GM19099 (cell line): ENCODE measurements around the gene PYY.

ENCODE experiments used
- POLR2A ChIP-seq: IDR thresholded peaks from 3 replicates; pipeline ENCODE4 v1.6.1; 2011; ENCODE audit warnings: low read depth; ENCODE audit not compliant: insufficient read length; ENCODE audit errors: extremely low read depth

Gene PYY

DNA sequence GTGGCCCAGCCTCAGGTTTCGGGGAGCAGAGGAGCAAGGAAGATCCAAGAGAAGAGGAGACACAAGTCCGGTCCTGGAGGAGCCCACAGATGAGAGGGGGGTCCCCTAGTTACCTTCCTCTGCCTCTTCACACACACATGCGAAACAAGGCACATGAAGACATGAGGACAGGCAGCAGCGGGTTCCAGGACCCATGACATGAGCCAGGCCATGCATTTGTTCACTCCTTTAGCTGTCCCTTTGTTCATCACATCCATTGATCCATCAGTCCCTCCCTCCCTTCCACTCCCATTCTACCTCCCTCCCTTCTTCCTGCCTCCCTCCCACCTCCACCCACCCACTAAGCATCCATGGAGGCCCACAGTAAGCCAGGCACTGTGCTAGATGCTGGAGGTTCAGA lies 20.8 kb downstream of the PYY start:
- no peak for TF ChIP-seq POLR2A

DNA sequence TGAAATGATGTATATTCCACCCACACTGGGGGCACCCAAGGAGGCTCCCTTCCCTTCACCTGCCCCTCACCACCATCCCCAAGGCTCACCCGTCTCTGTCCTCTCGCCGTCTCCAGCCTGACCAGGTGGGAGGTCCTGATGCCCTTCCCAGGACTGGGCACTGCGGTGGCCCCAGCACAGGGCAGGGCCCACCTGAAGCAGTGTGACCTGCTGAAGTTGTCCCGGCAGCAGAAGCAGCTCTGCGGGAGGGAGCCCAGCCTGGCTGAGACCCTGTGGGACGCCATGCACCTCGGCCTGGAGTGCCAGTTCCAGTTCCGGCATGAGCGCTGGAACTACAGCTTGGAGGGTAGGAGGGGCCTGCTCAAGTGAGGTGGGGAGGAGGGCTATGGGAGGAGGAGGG lies 21.4 kb downstream of the PYY start:
- TF ChIP-seq POLR2A, result no peak

DNA sequence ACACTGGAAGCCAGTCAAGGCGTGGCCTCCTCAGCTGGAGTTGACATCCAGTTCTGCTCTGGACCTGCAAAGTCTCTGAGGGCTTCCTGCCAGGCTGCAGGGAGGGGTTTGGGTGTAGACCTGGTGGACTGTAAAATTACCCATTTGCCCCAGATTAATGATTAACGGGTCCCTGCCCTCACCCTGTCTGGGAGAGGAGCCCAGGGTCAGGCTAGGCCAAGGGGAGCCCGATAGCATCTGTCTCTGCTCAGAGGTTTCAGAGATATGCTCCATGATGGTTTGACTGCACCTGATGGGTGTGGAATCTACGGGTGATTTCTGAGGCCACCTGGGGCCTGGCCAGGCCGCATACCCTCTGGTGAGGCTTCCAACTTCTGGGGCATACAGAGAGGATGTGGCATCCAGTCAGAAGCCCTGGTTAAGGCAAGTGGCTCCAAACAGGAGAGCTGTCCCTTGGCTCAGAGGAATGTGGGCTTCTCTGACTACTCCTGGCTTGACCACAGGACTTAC lies 22.6 kb downstream of the PYY start:
- TF ChIP-seq POLR2A, result no peak

DNA sequence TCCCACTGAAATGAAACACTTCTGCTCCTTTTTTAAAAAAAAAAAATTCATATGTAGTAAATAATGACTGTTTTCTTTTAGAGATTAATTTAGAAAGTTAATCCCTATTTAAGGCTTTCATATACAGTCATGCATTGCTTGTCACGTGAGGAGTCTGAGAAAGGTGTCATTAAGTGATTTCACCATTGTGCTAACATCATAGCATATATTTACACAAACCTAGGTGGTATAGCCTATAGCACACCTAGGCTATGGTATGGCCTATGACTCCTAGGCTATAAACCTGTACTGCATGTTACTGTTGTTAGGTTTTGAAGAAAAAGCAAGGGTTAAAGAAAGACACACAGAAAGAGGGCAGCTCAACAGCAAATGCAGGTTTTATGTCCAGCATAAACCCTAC lies 25.1 kb downstream of the PYY start:
- no peak for TF ChIP-seq POLR2A

DNA sequence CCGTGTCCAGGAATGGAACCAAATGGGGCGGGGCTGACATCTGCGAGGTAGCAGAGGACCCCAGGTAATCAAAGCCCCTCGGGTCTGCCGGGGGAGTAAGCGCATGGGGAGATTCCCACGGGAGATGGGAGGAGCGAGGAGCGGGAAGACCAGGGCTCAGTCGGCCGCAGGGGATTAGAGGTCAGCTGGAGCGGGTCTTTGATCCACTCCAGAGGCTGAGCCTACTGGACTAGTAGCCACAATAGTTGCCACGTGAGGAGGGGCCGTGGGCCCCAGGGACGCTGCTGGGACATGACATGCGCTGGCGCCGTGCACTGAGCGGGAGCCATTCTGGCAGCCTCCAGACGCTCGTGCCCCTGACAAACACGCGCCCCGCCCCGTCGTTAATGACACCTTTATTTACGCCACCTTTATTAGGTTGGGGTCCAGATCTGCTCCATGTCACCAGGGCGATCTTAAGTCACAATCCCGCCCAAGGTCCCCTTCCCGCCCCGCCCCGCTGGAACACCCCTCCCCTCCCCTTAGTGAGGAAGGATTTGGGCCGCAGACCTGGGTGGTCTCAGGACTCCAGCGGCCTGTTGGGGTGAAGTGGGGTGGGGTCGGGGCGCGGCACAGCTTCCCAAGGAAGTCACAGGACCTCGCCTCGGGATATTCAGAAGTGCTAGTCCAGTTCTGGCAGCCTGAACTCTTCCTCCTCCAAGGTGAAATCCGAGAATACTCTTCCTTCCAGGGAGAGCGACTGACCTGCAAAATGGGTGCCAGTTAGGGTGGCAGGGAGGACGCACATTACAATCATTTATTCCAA lies 26.5 kb downstream of the PYY start:
- TF ChIP-seq POLR2A, result no peak

DNA sequence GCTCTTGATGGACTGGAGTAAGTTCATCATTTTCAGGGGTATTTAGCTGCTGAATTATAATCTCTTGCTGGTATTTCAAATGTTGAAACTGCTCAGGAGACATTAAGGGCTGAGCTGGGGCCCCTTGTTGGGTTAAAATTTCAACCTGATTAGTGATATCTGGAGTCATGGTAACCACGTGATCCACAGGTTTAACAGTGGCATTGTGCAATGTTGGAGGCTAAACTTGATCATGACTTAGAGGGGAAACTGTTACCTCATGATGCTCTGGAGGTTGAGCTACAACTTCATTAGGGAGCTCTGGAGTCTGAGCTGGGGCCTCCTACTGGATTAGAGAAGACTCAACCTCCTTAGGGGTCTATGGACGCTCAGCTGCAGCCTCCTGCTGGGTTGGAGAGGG lies 29.2 kb downstream of the PYY start:
- TF ChIP-seq POLR2A, result no peak

DNA sequence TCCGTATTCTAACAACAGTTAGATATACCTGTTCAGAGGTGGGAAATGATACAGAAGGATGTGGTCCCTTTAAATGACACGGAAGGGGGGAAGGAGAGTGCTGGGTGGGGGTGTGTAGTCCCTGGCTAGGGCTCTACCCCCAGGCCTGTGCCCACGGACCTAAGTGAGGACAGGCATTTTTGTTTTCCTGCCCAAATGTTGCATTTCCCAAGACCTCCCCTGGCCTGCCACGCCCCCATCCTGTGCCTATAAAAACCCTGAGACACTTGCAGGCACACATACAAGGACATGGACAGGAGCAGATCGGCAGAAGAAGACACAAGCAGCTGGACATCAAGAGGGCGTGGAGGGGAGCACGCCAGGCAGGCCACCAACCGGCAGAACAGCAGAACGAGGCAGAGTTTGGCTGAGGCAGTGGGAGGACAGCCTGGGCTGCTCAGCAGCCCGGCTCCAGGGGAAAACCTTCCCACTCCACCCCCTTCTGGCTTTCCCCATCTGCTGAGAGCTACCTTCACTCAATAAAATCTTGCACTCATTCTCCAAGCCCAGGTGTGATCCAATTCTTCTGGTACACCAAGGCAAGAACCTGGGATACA lies 33.1 kb downstream of the PYY start:
- no peak for TF ChIP-seq POLR2A

DNA sequence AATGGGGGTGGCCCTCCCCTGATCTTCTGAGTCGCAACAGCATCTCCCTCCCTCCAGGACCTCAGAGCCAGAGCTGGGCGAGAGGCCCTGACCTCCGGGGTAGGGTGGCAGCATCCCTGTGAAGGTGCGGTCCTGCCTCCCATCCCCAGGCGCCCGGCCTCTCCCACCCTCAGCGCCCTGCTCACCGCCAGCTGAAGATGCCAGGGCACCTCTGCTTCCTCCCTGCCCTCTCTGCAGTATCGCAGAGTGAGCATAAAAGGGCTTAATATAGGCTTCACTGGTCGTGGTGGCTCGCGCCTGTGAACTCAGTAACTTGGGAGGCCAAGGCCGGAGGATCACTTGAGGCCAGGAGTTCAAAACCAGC lies 35.7 kb downstream of the PYY start:
- TF ChIP-seq POLR2A, result no peak

DNA sequence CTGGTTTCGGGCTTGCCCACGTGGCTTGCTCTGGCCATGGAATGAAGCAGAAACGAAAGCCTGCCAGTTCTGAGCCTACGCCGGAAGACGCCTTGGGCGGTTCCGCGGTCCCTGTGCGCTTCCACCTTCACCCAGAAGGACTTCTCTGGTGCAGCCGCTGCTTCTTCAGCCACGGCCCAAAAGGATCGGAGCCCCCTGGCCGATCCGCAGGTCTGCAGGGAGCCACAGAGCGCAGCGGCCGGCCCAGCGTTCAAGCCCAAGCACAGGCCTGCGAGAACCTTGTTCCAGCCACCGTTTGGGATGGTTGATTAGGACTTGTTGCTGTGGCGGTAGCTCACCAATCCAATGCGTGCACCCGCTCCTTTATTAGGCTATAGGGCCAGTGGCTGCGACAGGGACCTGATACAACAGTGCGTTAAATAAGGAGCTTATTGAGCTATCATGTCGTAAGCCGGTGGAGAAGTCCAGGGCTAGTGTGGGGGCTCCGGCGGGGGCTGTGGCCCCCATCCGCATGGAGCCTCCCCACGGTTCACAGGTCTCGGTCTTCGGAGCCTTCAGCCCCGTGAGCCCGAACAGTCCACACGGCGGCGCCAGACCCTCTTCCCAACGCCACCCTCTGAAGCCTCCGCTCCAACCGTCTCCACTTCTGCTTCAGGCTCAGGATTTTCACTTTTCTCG lies 36.3 kb downstream of the PYY start:
- peak; percentile 59 for TF ChIP-seq POLR2A

DNA sequence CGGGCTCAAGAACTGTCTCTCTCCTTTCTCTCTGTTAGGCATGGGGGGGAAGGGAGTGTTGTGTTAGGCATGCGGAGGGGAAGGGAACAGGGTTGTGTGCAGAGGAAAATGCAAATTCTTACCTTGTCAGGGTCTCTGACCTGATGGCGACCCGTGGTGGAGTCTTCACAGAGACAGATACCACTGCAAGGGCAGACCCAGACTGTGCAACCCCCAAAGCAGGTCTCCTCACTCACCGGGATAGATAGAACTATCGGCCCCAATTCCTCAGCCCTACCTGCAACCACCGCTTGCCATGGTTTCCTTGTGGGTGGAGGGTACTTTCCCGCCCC lies 36.8 kb downstream of the PYY start:
- no peak for TF ChIP-seq POLR2A

DNA sequence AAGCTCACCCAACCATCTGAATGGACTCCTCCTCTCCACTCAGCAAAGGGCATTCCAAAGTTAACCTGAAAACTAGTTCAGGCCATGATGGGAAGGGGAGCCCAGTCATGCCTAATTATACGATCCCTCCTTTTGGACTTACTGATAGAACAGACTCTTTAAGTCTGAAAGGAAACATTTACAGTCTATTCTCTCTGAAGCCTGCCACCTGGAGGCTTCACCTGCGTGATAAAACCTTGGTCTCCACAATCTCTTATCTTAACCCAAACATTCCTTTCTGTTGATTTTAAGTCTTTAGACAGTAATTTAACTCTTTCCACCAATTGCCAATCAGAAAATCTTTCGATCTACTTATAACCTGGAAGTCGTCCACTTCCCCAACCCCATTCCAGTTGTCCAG lies 37.4 kb downstream of the PYY start:
- no peak for TF ChIP-seq POLR2A

DNA sequence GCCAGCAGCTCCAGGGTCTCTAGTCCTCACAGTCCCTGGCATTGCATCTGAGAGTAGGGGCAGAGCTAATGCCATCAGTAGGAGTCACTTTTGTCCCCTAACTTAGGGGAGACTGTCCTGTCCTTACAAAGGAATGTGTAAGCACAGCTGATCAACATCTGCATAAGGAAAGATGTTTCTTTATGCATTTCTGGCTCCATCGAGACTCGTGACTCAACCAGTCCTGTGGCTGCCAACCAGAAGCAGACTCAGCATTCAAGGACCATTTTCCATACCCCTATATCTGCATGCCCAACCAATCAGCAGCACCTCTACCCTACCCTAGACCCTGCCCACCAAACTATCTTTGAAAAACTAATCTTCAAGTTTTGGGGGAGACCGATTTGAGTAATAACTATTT lies 38.2 kb downstream of the PYY start:
- no peak for TF ChIP-seq POLR2A

DNA sequence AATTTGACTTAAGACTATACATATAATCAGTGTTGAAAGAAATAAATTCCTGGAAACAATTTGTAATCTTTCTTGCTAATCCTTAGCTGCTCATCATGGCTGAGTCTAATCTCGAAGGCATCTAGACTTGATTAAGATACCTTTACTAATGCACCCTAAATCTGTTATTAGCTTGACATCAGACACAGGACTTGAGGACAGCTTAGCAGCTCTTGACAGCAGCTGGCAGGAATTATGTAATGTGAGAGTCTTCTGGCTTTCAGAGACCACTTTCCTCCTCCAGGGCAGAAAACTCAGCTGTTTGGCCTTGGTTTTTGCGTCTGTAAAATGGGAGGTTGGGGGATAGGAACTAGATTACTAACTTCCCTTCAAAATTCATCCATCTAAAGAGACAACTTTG lies 39.3 kb downstream of the PYY start:
- no peak for TF ChIP-seq POLR2A

DNA sequence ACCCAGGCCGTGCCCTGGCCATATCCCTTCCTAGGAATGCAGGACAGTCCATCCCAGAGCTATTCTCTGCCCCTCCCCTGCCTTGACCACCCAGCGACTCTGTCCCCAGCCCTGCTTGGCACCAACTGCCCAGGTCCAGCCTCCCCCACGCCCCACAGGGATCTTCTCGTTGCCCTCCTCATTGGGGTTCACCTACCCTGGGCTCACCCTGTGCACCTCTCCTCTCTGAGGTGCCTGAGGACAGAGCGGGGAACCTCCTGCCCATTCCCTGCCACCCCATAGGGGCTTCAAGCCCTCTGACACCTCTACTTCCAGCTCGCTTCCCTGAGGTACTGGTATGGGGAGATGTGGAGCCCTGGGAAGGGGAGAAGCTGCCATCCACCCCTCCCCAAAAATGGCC lies 40.2 kb downstream of the PYY start:
- no peak for TF ChIP-seq POLR2A

DNA sequence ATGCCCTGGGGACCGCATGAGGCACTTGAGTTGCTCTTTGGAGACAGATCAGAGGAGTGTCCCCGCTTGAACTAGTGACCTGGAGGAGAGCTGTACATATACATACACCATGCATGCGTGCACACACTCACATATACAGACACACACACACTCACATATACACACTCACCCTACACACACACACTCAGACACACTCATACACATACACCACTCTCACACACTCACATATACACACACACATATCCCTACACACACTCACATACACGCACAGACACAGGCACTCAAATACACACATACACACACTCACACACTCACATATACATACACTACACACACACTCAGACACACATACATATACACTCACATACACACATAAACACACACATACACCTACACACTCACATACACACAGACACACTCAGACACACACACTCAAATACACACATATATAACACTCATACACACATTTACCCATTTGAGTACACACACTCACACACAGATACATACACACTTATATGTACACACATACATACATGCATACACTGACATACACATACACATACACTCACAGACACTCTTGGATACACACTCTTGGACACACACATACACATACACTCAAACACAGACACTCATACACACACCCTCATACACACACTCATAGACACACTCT lies 41.0 kb downstream of the PYY start:
- no peak for TF ChIP-seq POLR2A

DNA sequence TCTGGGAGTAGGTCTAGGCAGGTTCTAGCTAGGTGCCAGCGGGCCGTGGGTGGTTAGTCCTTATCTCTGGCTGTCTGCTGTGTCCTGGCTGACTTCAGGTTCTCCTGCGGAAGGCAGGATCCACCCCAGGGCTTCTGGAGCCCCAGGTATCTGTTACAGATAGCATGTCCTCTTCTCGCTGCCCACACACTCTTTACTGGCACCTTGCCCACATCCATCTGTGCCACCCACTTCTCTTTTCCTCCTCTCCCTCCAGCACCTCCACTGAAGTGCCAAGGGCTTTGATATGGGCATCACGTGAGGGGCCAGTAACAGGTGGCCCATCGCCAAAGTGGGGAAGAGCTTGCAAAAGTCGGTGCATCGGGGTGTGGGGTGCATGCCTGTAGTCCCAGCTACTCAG lies 41.8 kb downstream of the PYY start:
- TF ChIP-seq POLR2A, result no peak

DNA sequence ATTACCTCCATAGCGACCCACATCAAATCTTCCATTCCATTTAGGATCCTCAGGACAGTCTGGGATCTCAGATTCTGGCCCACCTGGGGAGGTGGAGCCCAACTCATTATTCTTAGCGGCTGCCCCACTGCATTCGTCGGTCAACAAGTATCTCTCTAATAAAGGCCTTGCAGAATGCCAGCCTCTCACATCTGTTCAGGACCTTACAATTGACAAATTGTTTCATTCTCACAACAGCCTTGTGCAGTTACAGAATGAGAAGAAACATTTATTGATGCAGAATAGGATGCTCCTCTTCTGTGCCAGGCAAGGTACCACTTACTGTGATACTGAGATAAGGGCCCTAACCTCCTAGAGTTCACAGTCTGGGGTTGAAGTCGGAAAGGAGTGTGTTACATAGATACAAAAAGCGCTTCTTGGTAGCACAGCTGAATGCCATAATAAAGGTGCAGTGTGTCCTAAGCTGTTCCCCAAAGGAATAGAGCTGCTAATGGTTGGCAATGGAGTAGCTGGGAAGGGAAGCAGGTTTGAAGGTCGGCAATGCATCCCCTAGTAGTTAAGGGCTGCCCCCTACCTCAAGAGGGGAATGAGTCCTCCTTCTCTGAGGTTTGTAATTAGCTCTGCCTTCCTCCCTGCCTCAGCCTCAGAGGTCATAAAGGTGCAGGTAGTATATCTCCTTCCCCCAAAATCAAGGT lies 44.1 kb downstream of the PYY start:
- no peak for TF ChIP-seq POLR2A
